Middle frontal gyrus (tissue), 1 donor: Measurements from ENCODE around the gene GINS1.

Source experiments
- DNase-seq: peaks from one replicate; pipeline ENCODE4 v3.0.0-alpha.2; 2015; ENCODE audit warnings: low spot score; ENCODE audit errors: extremely low spot score

The GINS1 gene

GRCh38 chr20:25493137-25493536 lies 85.7 kb downstream of the GINS1 start:
- no peak for DNase-seq

GRCh38 chr20:25493748-25494505 lies 86.5 kb downstream of the GINS1 start:
- no peak for DNase-seq

DNA sequence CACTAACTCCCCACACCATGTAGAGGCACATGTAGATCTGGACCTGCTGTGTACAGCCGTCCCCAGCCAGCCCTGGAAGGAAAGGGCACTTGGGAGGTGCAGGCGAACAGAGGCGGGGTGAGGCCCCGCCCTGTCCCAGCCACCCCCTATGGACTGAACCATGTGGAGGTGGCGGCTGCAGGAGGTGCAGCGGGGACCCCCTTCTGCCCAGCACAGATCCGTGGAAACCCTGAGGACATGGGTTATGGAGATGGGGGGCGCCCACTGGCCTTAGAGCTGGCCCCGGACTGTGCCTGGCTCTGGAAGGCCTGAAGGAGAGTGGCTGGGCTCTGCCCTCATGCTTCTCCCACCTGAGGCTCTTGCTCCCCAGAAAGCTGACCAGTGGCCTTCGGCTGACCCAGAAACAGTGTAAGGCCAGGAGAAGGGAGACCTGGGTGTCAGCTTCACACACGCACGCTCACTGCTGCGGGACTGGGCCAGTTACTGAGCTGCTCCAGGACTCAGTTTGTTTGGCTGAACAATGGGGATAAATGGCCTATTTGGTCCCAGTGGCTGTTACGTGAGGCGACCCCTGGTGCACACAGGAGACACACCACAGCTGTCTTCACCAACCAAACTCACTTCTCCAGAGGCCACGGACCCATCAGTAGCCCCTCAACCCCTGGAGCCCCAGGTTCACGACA lies 87.2 kb downstream of the GINS1 start:
- no peak for DNase-seq

DNA sequence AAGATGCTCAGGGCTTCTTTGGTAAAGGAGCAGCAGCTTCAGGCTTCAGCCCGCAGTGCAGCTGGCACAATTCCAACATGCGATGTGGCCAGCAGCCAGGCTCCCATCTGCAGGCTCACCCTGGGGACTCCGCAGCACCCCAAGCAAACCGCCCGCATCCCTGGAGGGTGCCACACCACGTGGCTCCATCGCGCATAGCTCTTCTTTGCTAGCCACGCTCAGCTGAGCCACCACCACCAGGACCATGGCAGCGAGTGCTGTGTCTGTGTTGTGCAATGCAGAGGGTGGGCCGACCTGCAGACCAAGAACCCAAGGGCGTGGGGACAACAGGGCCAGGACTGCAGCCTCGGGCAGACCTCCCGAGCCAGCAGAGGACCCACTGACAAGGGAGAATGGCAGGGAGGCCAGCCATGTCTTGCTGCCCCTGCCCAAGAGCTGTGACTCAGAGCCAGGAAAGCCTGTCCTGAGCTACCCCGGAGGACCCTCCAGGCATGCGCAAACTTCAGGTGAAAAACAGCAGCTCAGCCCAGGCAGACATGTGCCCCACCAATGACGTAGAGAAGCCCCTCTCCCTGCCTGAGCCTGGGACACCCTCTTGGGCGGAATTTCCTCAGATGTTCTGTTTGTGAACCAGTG lies 87.8 kb downstream of the GINS1 start:
- DNase-seq, result no peak

DNA sequence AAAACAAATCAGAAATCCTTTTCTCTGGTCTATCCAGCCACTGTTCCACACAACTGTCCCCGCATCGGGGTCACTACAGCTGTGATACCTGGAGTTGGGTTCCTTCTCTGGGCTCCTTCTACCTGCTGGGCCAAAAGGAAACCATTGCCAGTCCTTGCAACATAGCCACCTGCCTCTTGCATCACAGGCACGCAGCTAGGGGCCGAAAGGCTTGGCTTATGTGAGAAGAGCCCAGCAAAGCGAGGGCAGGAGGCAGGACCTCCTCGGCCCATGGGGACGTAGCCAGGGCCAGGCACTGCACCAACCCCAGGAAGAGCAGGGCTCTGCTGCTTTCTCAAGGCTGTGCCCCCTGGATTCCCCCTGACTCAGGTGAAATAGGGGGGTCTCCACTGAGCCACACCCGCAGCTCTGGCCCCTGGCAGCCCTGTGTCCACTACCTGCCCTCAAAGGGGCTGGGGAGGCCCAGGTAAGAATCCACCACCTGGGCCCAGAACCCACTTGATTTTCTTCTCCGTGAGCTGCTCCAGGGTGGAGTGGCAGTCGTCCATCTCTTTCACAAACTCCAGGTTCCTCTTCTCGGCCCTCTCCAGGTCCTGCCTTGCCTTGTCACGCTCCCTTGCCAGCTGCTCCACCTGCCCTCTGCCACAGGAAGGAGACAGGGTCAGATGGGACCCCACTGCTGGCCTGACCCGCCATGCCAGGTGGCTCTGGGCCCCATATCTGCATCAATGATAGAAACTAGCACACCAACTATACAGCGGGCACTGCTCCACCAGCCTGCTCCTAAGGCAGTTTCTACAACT lies 88.9 kb downstream of the GINS1 start:
- DNase-seq, result no peak

DNA sequence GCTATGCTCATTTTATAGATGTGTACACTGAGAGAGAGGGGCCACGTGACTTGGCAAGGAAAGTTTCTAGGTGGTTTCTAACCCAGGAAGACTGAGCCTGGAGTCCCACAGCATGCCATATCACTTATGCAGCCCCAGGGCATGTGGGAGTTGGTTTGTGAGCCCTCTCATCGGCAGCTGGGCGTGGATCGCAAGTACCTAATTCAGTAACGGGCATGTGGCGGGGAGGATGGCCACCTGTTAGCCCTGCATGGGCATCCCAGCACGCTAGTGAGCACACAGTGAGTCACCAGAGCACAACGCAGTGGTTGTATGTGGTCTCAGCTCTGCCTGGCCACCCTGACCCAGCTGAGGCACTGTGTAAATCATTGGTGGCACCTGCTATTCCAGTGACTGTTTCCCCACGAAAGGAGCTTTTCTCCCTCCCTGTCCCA lies 89.5 kb downstream of the GINS1 start:
- no peak for DNase-seq

- DNase-seq, result no peak
Measured at GRCh38 chr20:25497586-25498279, 90.3 kb downstream of the GINS1 start.
